ENCODE measurements around the gene KIAA1217. TPM values are rescaled to one million over a fixed set of nuclear protein-coding genes. Genes with fewer than 3 reads are reported as not detected.

The KIAA1217 gene
- total RNA-seq, 1 experiment from 2014 or later = 18.6 TPM

DNA sequence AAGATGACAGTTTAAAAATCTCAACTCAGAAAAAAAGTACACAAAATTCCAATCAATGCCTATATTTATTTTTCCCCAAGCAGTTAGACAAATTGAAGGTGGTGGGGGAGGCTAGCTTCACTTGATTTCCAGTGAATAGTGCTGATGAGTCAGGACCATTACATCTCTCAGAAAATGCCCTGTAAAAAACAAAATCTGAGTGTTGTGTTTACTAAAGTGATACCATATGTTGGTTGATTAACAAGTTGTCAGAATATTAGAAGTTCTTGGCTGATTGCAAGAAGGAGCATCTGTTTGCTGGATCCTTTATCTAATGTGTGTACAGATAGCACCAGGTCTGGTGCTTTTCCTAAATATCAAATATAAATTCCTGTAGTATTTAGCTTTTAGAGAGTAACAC, 31.3 kb upstream of the KIAA1217 start:
- no peaks in the 10 kb centered on the region for H3K4me1 Mint-ChIP-seq
- no peaks in the 10 kb centered on the region for H3K79me2 ChIP-seq (ENCODE audit: insufficient read depth, low read length)
- no peaks in the 10 kb centered on the region; the same call in 1 of the 2 replicates for H3K27me3 Mint-ChIP-seq (ENCODE audit: low read depth)
- no peak overlapping the region for H3K14ac ChIP-seq (ENCODE audit: insufficient read depth, low read length)
- no peak overlapping the region for H3K9ac ChIP-seq (ENCODE audit: extremely low read depth, insufficient read length, low read length)
- no peak overlapping the region for H2AFZ ChIP-seq (ENCODE audit: low read length)
- no peak overlapping the region for H3K4me2 ChIP-seq (ENCODE audit: insufficient read depth, insufficient read length, low read length)
- TF ChIP-seq, protein P1, sequence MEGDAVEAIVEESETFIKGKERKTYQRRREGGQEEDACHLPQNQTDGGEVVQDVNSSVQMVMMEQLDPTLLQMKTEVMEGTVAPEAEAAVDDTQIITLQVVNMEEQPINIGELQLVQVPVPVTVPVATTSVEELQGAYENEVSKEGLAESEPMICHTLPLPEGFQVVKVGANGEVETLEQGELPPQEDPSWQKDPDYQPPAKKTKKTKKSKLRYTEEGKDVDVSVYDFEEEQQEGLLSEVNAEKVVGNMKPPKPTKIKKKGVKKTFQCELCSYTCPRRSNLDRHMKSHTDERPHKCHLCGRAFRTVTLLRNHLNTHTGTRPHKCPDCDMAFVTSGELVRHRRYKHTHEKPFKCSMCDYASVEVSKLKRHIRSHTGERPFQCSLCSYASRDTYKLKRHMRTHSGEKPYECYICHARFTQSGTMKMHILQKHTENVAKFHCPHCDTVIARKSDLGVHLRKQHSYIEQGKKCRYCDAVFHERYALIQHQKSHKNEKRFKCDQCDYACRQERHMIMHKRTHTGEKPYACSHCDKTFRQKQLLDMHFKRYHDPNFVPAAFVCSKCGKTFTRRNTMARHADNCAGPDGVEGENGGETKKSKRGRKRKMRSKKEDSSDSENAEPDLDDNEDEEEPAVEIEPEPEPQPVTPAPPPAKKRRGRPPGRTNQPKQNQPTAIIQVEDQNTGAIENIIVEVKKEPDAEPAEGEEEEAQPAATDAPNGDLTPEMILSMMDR (conservative IDR thresholded peaks at IDR 0.05) = no peak
- no peaks in the 10 kb centered on the region for H3K4me1 ChIP-seq (ENCODE audit: insufficient read depth, low read length)
- no peak overlapping the region for H4K91ac ChIP-seq (ENCODE audit: insufficient read length, low read depth, low read length)
- H2AK5ac ChIP-seq (ENCODE audit: insufficient read length, low read length) = no peak overlapping the region
- no peak overlapping the region for H2BK20ac ChIP-seq (ENCODE audit: low read depth, low read length, poor library complexity, severe bottlenecking)
- no peak overlapping the region for H3K4me3 Mint-ChIP-seq
- no peak overlapping the region for H2BK15ac ChIP-seq (ENCODE audit: low read depth, low read length)
- no peak overlapping the region for H3T11ph ChIP-seq (ENCODE audit: low read length)
- no peak overlapping the region for H2BK5ac ChIP-seq (ENCODE audit: insufficient read length, low read length)
- no peak overlapping the region for H4K8ac ChIP-seq (replicated peaks; ENCODE audit: insufficient read length, low read depth, low read length)
- no peak overlapping the region for H4K5ac ChIP-seq (ENCODE audit: insufficient read length, low read depth, low read length)
- H2BK120ac ChIP-seq (ENCODE audit: low read depth, low read length, poor library complexity, severe bottlenecking) = no peak overlapping the region
- peaks cover 30 to 31% of the 10 kb centered on the region in 2 experiments for H3K9me3 Mint-ChIP-seq
- H3K27ac ChIP-seq (ENCODE audit: insufficient read length, low read depth, low read length) = no peak overlapping the region
- H3K9me3 ChIP-seq (ENCODE audit: control insufficient read depth, low read depth, low read length) = peaks cover 7% of the 10 kb centered on the region
- no peaks in the 10 kb centered on the region for H3K79me1 ChIP-seq (ENCODE audit: insufficient read depth, low read depth, low read length, poor library complexity, severe bottlenecking)
- no peak overlapping the region for H3K18ac ChIP-seq (ENCODE audit: insufficient read length, low read depth, low read length)
- H4K20me1 ChIP-seq (ENCODE audit: control insufficient read depth, insufficient read depth, insufficient read length) = no peaks in the 10 kb centered on the region
- no peak overlapping the region for H3K23ac ChIP-seq (ENCODE audit: insufficient read length, low read depth, low read length)
- no peak overlapping the region for H3K56ac ChIP-seq (ENCODE audit: insufficient read length, low read depth, low read length)
- no peak overlapping the region for H2BK12ac ChIP-seq (ENCODE audit: insufficient read length, low read depth, low read length)
- no peaks in the 10 kb centered on the region for H3K23me2 ChIP-seq (ENCODE audit: insufficient read length, low read depth, low read length, poor library complexity, severe bottlenecking)
- H3K27me3 ChIP-seq (ENCODE audit: insufficient read depth, low read length) = no peaks in the 10 kb centered on the region
- DNase-seq = no peak
- H3K27ac Mint-ChIP-seq = no peak overlapping the region
- H3K4ac ChIP-seq (ENCODE audit: low read depth, low read length) = no peak overlapping the region
- peaks cover 2 to 13% (median 4%) of the 10 kb centered on the region in 3 experiments; a peak in 4 of 7 replicates for H3K36me3 Mint-ChIP-seq (ENCODE audit: insufficient read depth in 1 of 3, low read depth in 3 of 3)

Measured in H9 (cell line).